22Rv1 (cell line): ENCODE results near the gene PTPN9.
"Not testable (repeated sequence)": the region's sequence is repeated elsewhere in the genome, so short reads cannot be mapped to it uniquely, and the experiment has no call there.

Source experiments
- H3K27ac ChIP-seq: fragments of 450-650 bp; 2 replicates; pipeline ENCODE4 v1.5.1; 2017
- CTCF ChIP-seq: fragments of 450-650 bp; IDR thresholded peaks from 2 replicates; pipeline ENCODE4 v1.5.1; 2017; ENCODE audit warnings: mild to moderate bottlenecking
- ZFX ChIP-seq: fragments of 450-650 bp; IDR thresholded peaks from 2 replicates; pipeline ENCODE4 v1.6.1; 2017; ENCODE audit warnings: antibody characterized with exemption, borderline replicate concordance

The PTPN9 gene

GRCh38 chr15:75508840-75509532, 70.1 kb downstream of the PTPN9 start:
- peak; percentile 53 for TF ChIP-seq CTCF
- no peak for TF ChIP-seq ZFX

DNA sequence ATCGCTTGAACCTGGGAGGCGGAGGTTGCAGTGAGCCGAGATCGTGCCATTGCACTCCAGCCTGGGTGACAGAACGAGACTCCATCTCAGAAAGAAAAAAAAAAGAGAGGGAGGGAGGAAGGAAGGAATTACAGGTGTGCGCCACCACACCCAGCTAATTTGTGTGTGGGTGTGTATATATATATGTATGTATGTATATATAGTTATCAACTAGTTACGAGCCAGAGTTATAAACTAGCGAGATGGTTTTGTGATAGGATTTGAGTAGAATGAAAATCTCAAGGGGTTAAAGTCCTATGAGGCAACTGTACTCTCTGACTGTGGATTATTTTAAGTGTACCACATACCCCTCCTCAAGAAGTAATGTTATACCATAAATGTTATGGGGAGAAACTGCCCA, 76.8 kb downstream of the PTPN9 start:
- no peak for TF ChIP-seq ZFX
- TF ChIP-seq CTCF: no peak
- no peak overlapping the region for H3K27ac ChIP-seq

More at GRCh38 chr15:75508840-75509532, 70.1 kb downstream of the PTPN9 start:
- H3K27ac ChIP-seq: no peak overlapping the region

GRCh38 chr15:75493732-75494131, 85.4 kb downstream of the PTPN9 start:
- H3K27ac ChIP-seq: peak overlapping the region; percentile 66
- TF ChIP-seq ZFX (no peak), CTCF (no peak)

GRCh38 chr15:75483961-75484360, 95.2 kb downstream of the PTPN9 start:
- no peak overlapping the region for H3K27ac ChIP-seq
- no peak for TF ChIP-seq CTCF
- TF ChIP-seq ZFX: no peak

- H3K27ac ChIP-seq: not testable (repeated sequence)
These were observed 95.6 kb downstream of the PTPN9 start for GRCh38 chr15:75483556-75483955.

GRCh38 chr15:75483106-75483505, 96.0 kb downstream of the PTPN9 start:
- TF ChIP-seq CTCF: no peak
- no peak for TF ChIP-seq ZFX
- no peak overlapping the region for H3K27ac ChIP-seq

GRCh38 chr15:75480463-75480862, 98.7 kb downstream of the PTPN9 start:
- not testable (repeated sequence) for H3K27ac ChIP-seq

DNA sequence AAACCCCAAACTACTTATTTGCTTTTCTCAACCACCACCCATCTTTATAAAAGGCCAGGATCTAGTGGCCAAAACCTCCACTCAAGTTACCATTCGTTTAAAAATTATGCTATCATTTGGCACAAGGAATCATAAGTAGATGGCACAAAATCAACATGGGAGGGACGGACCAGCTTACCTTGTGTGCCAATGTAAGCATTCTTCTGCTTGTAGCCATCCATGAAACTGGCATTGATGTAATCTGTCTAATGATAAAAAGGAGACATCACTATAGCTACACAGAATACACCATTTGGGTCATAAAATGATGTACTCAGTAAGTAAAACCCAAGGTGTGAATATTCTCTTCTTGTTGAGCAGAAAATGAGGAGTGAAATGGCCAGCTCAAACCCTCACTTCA, 99.4 kb downstream of the PTPN9 start:
- TF ChIP-seq ZFX: no peak
- TF ChIP-seq CTCF: no peak
- peak overlapping the region; percentile 23; the same call in 1 of the 2 replicates for H3K27ac ChIP-seq

- not testable (repeated sequence) for H3K27ac ChIP-seq
These were observed 102.0 kb downstream of the PTPN9 start for GRCh38 chr15:75477094-75477493.
